HUES48 (cell line): ENCODE results near the gene OLFML1.

Experiments
- H3K27ac ChIP-seq: one replicate; pipeline ENCODE4 v1.7.0; 2013; ENCODE audit warnings: low read depth, low read length, inconsistent platforms
- H3K27me3 ChIP-seq: 2 replicates; pipeline ENCODE4 v1.6.1; 2013; ENCODE audit warnings: mild to moderate bottlenecking, low read length; ENCODE audit not compliant: control insufficient read depth, insufficient read depth
- H3K36me3 ChIP-seq: 2 replicates; pipeline ENCODE4 v1.6.1; 2013; ENCODE audit warnings: low read length; ENCODE audit not compliant: control insufficient read depth, insufficient read depth
- H3K4me1 ChIP-seq: 2 replicates; pipeline ENCODE4 v1.6.1; 2013; ENCODE audit warnings: mild to moderate bottlenecking, low read length; ENCODE audit not compliant: control insufficient read depth, insufficient read depth
- H3K4me3 ChIP-seq: 2 replicates; pipeline ENCODE4 v1.5.1; 2013; ENCODE audit warnings: mild to moderate bottlenecking, low read depth, low read length
- H3K9ac ChIP-seq: 2 replicates; pipeline ENCODE4 v1.6.1; 2013; ENCODE audit warnings: mild to moderate bottlenecking, low read depth, low read length, moderate library complexity
- H3K9me3 ChIP-seq: 2 replicates; pipeline ENCODE4 v1.6.1; 2013; ENCODE audit warnings: low read length; ENCODE audit not compliant: control insufficient read depth, insufficient read depth

The OLFML1 gene

DNA sequence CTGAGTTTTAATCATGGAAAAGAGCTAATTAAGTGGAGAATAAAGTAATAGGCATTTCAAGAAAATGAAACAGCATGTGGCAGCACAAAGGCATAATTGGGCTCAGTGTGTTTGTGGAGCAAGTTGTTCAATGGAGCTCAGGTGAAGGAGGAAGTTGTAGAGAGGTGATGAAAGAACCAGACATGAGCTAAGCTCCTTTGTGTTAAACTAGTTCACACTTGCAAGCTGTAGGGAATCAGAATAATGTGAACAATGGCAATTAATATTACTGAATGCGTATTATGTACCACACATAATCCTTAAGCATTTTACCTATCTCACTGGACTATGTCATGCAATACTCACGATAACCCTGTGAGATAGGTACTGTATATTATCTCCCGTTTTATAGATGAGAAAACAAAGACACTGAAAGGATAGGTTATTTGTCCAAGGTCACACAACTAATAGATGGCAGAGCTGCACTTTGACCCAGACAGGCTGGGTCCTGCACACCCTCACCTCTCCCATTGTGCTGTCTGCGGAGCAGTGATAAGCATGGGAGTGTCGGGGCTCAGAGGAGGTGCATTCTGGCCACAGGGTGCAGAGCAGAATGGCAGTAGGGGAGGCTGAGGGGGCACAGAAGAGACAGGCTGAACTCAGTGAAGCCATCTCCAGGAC lies 8.9 kb downstream of the OLFML1 start:
- Histone ChIP-seq H3K36me3 (no peaks in the 10 kb centered on the region), H3K9me3 (no peaks in the 10 kb centered on the region), H3K4me3 (no peak overlapping the region), H3K27me3 (no peaks in the 10 kb centered on the region), H3K9ac (no peak overlapping the region), H3K27ac (no peak overlapping the region), H3K4me1 (peaks cover 8% of the 10 kb centered on the region)

GRCh38 chr11:7495882-7496551 lies 10.7 kb downstream of the OLFML1 start:
- no peak overlapping the region for H3K9ac ChIP-seq
- H3K27ac ChIP-seq: no peak overlapping the region
- peaks cover 9% of the 10 kb centered on the region for H3K4me1 ChIP-seq
- H3K9me3 ChIP-seq: no peaks in the 10 kb centered on the region
- no peak overlapping the region for H3K4me3 ChIP-seq
- H3K36me3 ChIP-seq: no peaks in the 10 kb centered on the region
- H3K27me3 ChIP-seq: no peaks in the 10 kb centered on the region

DNA sequence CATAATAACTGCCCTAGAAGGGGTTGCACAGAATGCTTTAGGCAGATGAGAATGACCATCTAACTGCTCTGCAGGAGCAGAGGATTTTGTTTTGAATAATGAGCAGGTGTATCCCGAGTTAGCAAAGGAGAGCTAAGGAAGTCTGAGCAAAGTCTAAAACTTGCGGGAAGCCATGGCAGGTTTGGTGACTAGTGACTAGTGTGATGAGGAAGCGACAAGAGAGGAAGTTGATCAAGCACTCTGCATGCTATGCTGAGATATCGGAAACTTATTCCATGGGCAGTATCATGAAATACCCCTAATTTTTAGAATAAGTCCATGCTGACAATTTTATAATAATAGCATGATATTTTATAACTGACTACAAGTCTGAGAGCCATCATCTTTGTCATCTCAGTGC lies 12.9 kb downstream of the OLFML1 start:
- H3K27me3 ChIP-seq: no peaks in the 10 kb centered on the region
- H3K36me3 ChIP-seq: no peaks in the 10 kb centered on the region
- H3K9ac ChIP-seq: no peak overlapping the region
- H3K4me1 ChIP-seq: peaks cover 9% of the 10 kb centered on the region
- no peaks in the 10 kb centered on the region for H3K9me3 ChIP-seq
- no peak overlapping the region for H3K27ac ChIP-seq
- no peak overlapping the region for H3K4me3 ChIP-seq

GRCh38 chr11:7499081-7499480 lies 13.8 kb downstream of the OLFML1 start:
- Histone ChIP-seq H3K4me3 (no peak overlapping the region), H3K36me3 (no peaks in the 10 kb centered on the region), H3K4me1 (peaks cover 9% of the 10 kb centered on the region), H3K27me3 (no peaks in the 10 kb centered on the region), H3K27ac (peak overlapping the region; percentile 2), H3K9me3 (no peaks in the 10 kb centered on the region), H3K9ac (no peak overlapping the region)

GRCh38 chr11:7500251-7500650 lies 14.9 kb downstream of the OLFML1 start:
- no peaks in the 10 kb centered on the region for H3K9me3 ChIP-seq
- no peaks in the 10 kb centered on the region for H3K27me3 ChIP-seq
- H3K9ac ChIP-seq: no peak overlapping the region
- peaks cover 9% of the 10 kb centered on the region for H3K4me1 ChIP-seq
- no peaks in the 10 kb centered on the region for H3K36me3 ChIP-seq
- no peak overlapping the region for H3K4me3 ChIP-seq
- H3K27ac ChIP-seq: no peak overlapping the region

DNA sequence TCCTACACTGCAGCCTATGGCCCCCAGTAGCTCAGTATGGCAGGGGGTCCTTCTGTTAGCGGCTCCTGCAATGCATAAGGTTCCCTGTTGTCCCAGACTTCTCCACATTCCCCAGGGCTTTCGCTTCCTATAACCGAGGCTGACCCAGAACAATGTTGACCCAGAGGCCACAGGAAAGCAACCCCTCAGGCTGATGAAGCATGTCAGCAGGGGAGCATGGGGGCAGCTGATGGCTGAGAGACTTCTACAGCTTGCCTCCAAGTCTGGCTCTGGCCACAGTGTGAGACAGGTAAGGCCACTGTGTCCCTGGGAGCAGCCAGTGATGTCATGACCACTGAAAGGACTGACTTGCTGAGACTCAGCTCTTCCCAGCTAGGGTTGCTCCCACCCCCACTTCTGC lies 15.9 kb downstream of the OLFML1 start:
- no peaks in the 10 kb centered on the region for H3K36me3 ChIP-seq

DNA sequence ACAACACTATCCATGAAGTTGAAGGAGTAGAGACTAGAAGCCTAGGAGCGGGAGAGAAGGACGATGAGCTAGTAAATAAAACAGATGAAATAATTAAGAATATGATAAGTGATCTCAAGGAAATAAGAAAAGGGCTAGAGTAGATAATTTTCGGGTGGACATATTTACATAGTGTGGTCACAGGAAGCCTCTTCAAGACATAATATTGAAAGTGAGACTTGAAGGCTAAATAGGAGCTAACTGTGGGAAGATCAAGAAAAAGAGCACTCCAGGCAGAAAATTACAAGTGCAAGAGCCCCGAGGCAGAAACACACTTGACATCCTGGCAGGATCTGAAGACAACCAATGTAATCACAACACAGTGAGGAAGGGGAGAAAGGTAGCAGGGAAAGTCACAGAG lies 16.6 kb downstream of the OLFML1 start:
- Histone ChIP-seq H3K4me1 (peaks cover 9% of the 10 kb centered on the region), H3K27me3 (no peaks in the 10 kb centered on the region), H3K9ac (no peak overlapping the region), H3K27ac (no peak overlapping the region), H3K36me3 (no peaks in the 10 kb centered on the region), H3K4me3 (no peak overlapping the region), H3K9me3 (no peaks in the 10 kb centered on the region)

More for the DNA sequence above, 15.9 kb downstream of the OLFML1 start:
- Histone ChIP-seq H3K27ac (no peak overlapping the region), H3K4me3 (no peak overlapping the region), H3K27me3 (no peaks in the 10 kb centered on the region), H3K9ac (no peak overlapping the region), H3K4me1 (peaks cover 9% of the 10 kb centered on the region), H3K9me3 (no peaks in the 10 kb centered on the region)

GRCh38 chr11:7506243-7506642 lies 20.9 kb downstream of the OLFML1 start:
- H3K27ac ChIP-seq: no peak overlapping the region

DNA sequence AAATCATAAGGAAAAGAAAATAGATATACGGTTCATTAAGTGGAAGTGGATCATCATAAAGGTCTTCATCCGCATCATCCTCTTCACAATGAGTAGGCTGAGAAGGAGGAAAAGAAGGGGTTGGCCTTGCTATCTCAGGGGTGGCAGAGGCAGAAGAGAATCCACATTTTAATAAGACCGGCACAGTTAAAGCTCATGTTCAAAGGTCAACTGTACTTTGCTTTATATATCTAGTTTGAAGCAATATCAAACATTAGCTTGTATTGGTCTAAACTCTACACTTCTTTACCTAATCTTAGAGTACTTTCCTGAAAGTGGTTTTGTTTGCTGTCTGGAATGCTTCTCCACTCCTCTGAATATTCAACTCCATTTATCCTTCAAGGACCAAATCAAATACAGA lies 22.8 kb downstream of the OLFML1 start:
- no peak overlapping the region for H3K27ac ChIP-seq
- H3K4me1 ChIP-seq: peaks cover 9% of the 10 kb centered on the region
- H3K9me3 ChIP-seq: no peaks in the 10 kb centered on the region
- H3K27me3 ChIP-seq: no peaks in the 10 kb centered on the region
- H3K36me3 ChIP-seq: no peaks in the 10 kb centered on the region
- no peak overlapping the region for H3K4me3 ChIP-seq
- H3K9ac ChIP-seq: no peak overlapping the region

More at GRCh38 chr11:7506243-7506642, 20.9 kb downstream of the OLFML1 start:
- Histone ChIP-seq H3K36me3 (no peaks in the 10 kb centered on the region), H3K9ac (no peak overlapping the region), H3K27me3 (no peaks in the 10 kb centered on the region), H3K4me3 (no peak overlapping the region), H3K4me1 (no peaks in the 10 kb centered on the region; the same call in 1 of the 2 replicates), H3K9me3 (no peaks in the 10 kb centered on the region)

DNA sequence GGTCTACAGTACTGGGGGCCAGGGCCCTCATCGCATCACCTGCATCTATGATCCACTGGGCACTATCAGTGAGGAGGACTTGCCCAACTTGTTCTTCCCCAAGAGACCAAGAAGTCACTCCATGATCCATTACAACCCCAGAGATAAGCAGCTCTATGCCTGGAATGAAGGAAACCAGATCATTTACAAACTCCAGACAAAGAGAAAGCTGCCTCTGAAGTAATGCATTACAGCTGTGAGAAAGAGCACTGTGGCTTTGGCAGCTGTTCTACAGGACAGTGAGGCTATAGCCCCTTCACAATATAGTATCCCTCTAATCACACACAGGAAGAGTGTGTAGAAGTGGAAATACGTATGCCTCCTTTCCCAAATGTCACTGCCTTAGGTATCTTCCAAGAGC lies 24.7 kb downstream of the OLFML1 start:
- peaks cover 9% of the 10 kb centered on the region for H3K4me1 ChIP-seq
- H3K36me3 ChIP-seq: no peaks in the 10 kb centered on the region
- H3K27me3 ChIP-seq: peaks cover 10% of the 10 kb centered on the region
- no peak overlapping the region for H3K9ac ChIP-seq
- no peaks in the 10 kb centered on the region for H3K9me3 ChIP-seq
- no peak overlapping the region for H3K4me3 ChIP-seq
- H3K27ac ChIP-seq: no peak overlapping the region

- no peaks in the 10 kb centered on the region for H3K36me3 ChIP-seq
- no peak overlapping the region for H3K4me3 ChIP-seq
- peaks cover 16% of the 10 kb centered on the region for H3K4me1 ChIP-seq
- no peak overlapping the region for H3K9ac ChIP-seq
- H3K27ac ChIP-seq: no peak overlapping the region
- H3K27me3 ChIP-seq: peaks cover 22% of the 10 kb centered on the region
- H3K9me3 ChIP-seq: no peaks in the 10 kb centered on the region
These were observed 26.1 kb downstream of the OLFML1 start for GRCh38 chr11:7511401-7511800.
